Uterus (tissue), 4 donors: ENCODE data around the gene PPM1D. TPM values are rescaled to one million over a fixed set of nuclear protein-coding genes. Genes with fewer than 3 reads are reported as not detected.
"Not testable (repeated sequence)": the region's sequence is repeated elsewhere in the genome, so short reads cannot be mapped to it uniquely, and the experiment has no call there.

Source experiments
- DNase-seq, 2 donors: peaks; one replicate each; pipeline ENCODE4 v3.0.0-alpha.2; 2019 to 2020
- H3K27ac ChIP-seq, 2 donors: fragments of 200-600 bp; sonication (generic); 1 replicate in 1 of 2; 2 replicates in 1 of 2; pipeline ENCODE4 v1.5.1; 2016 to 2018
- H3K27me3 ChIP-seq, 2 donors: fragments of 200-600 bp; sonication (generic); one replicate each; pipeline ENCODE4 v1.5.1; 2018 to 2019; ENCODE audit warnings: control low read depth in 1 of 2
- H3K36me3 ChIP-seq, 2 donors: fragments of 200-600 bp; sonication (generic); one replicate each; pipeline ENCODE4 v1.5.1; 2019; ENCODE audit warnings: control low read depth in 1 of 2
- H3K4me1 ChIP-seq, 2 donors: fragments of 200-600 bp; sonication (generic); one replicate each; pipeline ENCODE4 v1.5.1; 2018 to 2019; ENCODE audit warnings: control low read depth in 1 of 2
- H3K4me3 ChIP-seq, 2 donors: fragments of 200-600 bp; sonication (generic); 1 replicate in 1 of 2; 2 replicates in 1 of 2; pipeline ENCODE4 v1.5.1; 2018 to 2019; ENCODE audit warnings: mild to moderate bottlenecking in 1 of 2
- H3K9me3 ChIP-seq, 2 donors: fragments of 200-600 bp; sonication (generic); one replicate each; pipeline ENCODE4 v1.5.1; 2019; ENCODE audit warnings: control low read depth in 1 of 2
- CTCF ChIP-seq, 4 experiments: fragments of 200-600 bp in 2 of 4; fragments of 450-650 bp in 2 of 4; sonication (generic) in 2 of 4; IDR thresholded peaks; one replicate each; pipeline ENCODE4 v1.5.1; 2016 to 2019; ENCODE audit warnings: antibody characterized with exemption in 4 of 4, mild to moderate bottlenecking in 2 of 4, moderate library complexity in 1 of 4
- POLR2A ChIP-seq, 2 donors: fragments of 450-650 bp; IDR thresholded peaks; one replicate each; pipeline ENCODE4 v1.6.1; 2016; ENCODE audit warnings: antibody characterized with exemption in 2 of 2, mild to moderate bottlenecking in 1 of 2, moderate library complexity in 1 of 2
- intact Hi-C: fragments of 100-400 bp; cut with DNase I; formaldehyde crosslinking; loops from one replicate; pipeline ENCODE4 v1.15.1; 2023; ENCODE audit warnings: low total_unique reads
- total RNA-seq, 4 donors: library from RNA; depleted of rRNA in 3 of 4; stranded (reverse); fragments of >200 nt in 3 of 4; gene quantifications; one replicate each; pipeline versions ENCODE4 v1.1.0 to v1.2.4, GENCODE V29; 2014 to 2023
- donor health status: DM: yes; HTN: yes; CAD: no.

The PPM1D gene
- total RNA-seq, 4 donors from 2014 or later: 17.2 to 26.1 (median 20.2) TPM

- intact Hi-C loops: no loop called here
- Histone ChIP-seq H3K27me3 (no peaks in the 10 kb centered on the region), H3K36me3 (no peaks in the 10 kb centered on the region), H3K27ac (no peak overlapping the region), H3K9me3 (no peaks in the 10 kb centered on the region), H3K4me3 (no peak overlapping the region), H3K4me1 (no peaks in the 10 kb centered on the region)
- DNase-seq: no peak
- TF ChIP-seq POLR2A (IDR thresholded peaks at IDR 0.05) (no peak), CTCF (IDR thresholded peaks at IDR 0.05) (no peak)
Observed at GRCh38 chr17:60671482-60671881, 71.5 kb downstream of the PPM1D start.

DNA sequence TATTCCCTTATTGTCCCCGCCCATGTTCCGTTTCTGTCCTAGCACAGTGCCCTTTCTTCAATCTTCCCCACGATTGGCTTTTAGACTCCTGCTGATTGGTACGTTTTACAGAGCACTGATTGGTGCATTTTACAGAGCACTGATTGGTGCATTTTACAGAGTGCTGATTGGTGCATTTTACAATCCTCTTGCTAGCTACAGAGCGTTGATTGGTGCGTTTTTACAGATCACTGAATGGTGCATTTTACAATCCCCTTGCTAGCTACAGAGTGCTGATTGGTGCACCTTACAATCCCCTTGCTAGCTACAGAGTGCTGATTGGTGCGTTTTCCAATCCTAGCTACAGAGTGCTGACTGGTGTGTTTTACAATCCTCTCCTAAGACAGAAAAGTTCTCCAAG lies 74.6 kb downstream of the PPM1D start:
- H3K9me3 ChIP-seq, H3K4me1 ChIP-seq, intact Hi-C loops, H3K27me3 ChIP-seq, H3K27ac ChIP-seq, DNase-seq, H3K36me3 ChIP-seq, H3K4me3 ChIP-seq: not testable (repeated sequence)

GRCh38 chr17:60675997-60676396 lies 76.0 kb downstream of the PPM1D start:
- H3K36me3 ChIP-seq: no peaks in the 10 kb centered on the region
- TF ChIP-seq CTCF (IDR thresholded peaks at IDR 0.05) (no peak), POLR2A (IDR thresholded peaks at IDR 0.05) (no peak)
- H3K4me1 ChIP-seq: peaks cover 0 to 5% of the 10 kb centered on the region in 2 donors
- H3K4me3 ChIP-seq: no peak overlapping the region
- H3K9me3 ChIP-seq: no peaks in the 10 kb centered on the region
- H3K27me3 ChIP-seq: no peaks in the 10 kb centered on the region
- no peak overlapping the region for H3K27ac ChIP-seq
- intact Hi-C loops: no loop called here
- DNase-seq: no peak

- H3K4me1 ChIP-seq: peaks cover 0 to 5% of the 10 kb centered on the region in 2 donors
- H3K9me3 ChIP-seq: no peaks in the 10 kb centered on the region
- TF ChIP-seq POLR2A (IDR thresholded peaks at IDR 0.05) (peak in 1 of 2 donors; percentile 18), CTCF (IDR thresholded peaks at IDR 0.05) (no peak)
- H3K36me3 ChIP-seq: no peaks in the 10 kb centered on the region
- intact Hi-C loops: no loop called here
- peak overlapping the region; percentile 66 to 89 for H3K27ac ChIP-seq
- peak overlapping the region; percentile 65 to 97 for H3K4me3 ChIP-seq
- no peaks in the 10 kb centered on the region for H3K27me3 ChIP-seq
- no peak for DNase-seq
Observed at GRCh38 chr17:60676758-60677307, 76.8 kb downstream of the PPM1D start.

GRCh38 chr17:60677308-60678117 lies 77.5 kb downstream of the PPM1D start, which contains the start of gene BCAS3:
Gene BCAS3 (plus strand): TSS chr17:60677851.
- Histone ChIP-seq H3K9me3 (no peaks in the 10 kb centered on the region), H3K27me3 (no peaks in the 10 kb centered on the region), H3K4me1 (peaks cover 0 to 5% of the 10 kb centered on the region in 2 donors), H3K27ac (peak within 1 kb of the TSS; percentile 80 to 89), H3K36me3 (no peaks in the 10 kb centered on the region), H3K4me3 (peak within 1 kb of the TSS; percentile 65 to 97)
- peak; percentile 97 to 98 for DNase-seq
- intact Hi-C loops: no loop called here
- TF ChIP-seq POLR2A (IDR thresholded peaks at IDR 0.05): peak; percentile 78 to 84
- TF ChIP-seq CTCF (IDR thresholded peaks at IDR 0.05): no peak
